Measurements from ENCODE around the gene TIMM50. TPM values are rescaled to one million over a fixed set of nuclear protein-coding genes. Genes with fewer than 3 reads are reported as not detected.

Gene TIMM50
- total RNA-seq, 5 donors from 2014 or later (not counting 1 experiment from before 2014, with no cell fraction given) = 50.5 to 53.7 (median 53.0) TPM

DNA sequence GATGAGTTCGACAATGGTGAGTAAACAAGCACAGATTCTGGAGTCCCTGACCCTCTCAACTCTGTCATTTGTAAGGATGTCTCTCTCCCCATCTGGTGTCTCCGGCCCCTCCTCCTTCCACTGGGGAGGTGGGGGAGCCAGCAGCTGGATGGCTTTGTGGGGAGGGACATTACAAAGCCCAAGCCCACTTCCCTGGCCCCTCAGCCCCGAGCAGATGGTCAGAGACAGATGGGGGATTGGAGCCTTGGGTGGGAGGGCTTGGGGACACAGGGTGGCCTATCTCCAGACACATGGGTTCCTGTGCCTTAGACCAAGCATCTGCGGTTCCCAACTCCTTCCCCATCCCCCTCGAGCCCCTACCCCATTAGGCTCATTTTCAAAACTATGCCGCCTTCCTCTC lies 2.5 kb downstream of the TIMM50 start:
- Histone ChIP-seq H3K27ac (ENCODE audit: low read length) (no peak overlapping the region), H3K4me3 (ENCODE audit: control insufficient read depth in 1 of 2, extremely low read depth in 1 of 2, low read length in 1 of 2) (no peak overlapping the region), H3K36me3 (ENCODE audit: control insufficient read depth in 2 of 2, extremely low read depth in 1 of 2, insufficient read depth in 1 of 2, low read length in 1 of 2) (peaks cover 27 to 29% of the 10 kb centered on the region in 2 donors), H3K27me3 (replicated peaks in 1 of 2; ENCODE audit: control insufficient read depth in 2 of 2, extremely low read depth in 1 of 2, insufficient read depth in 2 of 2, low read length in 1 of 2) (no peaks in the 10 kb centered on the region), H3K4me1 (ENCODE audit: control insufficient read depth in 1 of 2, extremely low read depth in 1 of 2, insufficient read depth in 2 of 2, low read length in 2 of 2) (peaks cover 6 to 22% of the 10 kb centered on the region in 2 experiments), H3K9me3 (no peaks in the 10 kb centered on the region)
- peak overlapping the region; percentile 36 to 84 (median 44) for H3K4me3 Mint-ChIP-seq
- peaks cover 17% of the 10 kb centered on the region for H3K36me3 Mint-ChIP-seq
- peaks cover 25 to 30% (median 26%) of the 10 kb centered on the region in 3 donors for H3K4me1 Mint-ChIP-seq
- no peaks in the 10 kb centered on the region for H3K9me3 Mint-ChIP-seq
- WGBS (ENCODE audit: insufficient coverage) = no CpG with 5 or more reads among the region's 6 CpGs
- no peak overlapping the region for H3K27ac Mint-ChIP-seq
- ATAC-seq (replicated peaks in 1 of 4) (no peak), DNase-seq (no peak)
- ChIA-PET POLR2A (no interaction called here), CTCF (no interaction called here)
- H3K27me3 Mint-ChIP-seq = no peaks in the 10 kb centered on the region

DNA sequence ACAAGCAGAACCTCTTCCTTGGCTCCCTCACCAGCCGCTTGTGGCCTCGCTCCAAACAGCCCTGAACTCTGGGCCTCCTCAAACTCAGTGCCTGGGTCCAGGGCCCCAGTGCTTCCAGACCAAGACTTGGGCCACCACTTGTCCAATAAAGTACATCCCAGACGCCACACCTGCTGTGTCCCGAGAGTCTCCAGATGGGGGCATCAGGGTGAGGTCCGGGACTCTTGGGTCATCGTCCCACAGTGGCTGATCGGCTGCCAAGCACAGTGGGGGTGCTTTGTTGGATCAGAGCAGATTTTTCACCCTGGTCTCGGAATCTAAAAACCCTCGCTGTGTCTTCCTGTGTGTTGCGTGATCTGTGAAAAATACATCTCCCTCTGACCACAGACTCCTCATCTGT lies 9.1 kb downstream of the TIMM50 start:
- H3K27me3 Mint-ChIP-seq = no peaks in the 10 kb centered on the region
- POLR2A ChIA-PET = no interaction called here
- no peaks in the 10 kb centered on the region for H3K27me3 ChIP-seq (replicated peaks in 1 of 2; ENCODE audit: control insufficient read depth in 2 of 2, extremely low read depth in 1 of 2, insufficient read depth in 2 of 2, low read length in 1 of 2)
- ATAC-seq (replicated peaks in 1 of 4) = no peak
- no peaks in the 10 kb centered on the region for H3K9me3 Mint-ChIP-seq
- 88% methylated on average over 4 of the region's 10 CpGs for WGBS (ENCODE audit: insufficient coverage)
- no peak overlapping the region for H3K27ac Mint-ChIP-seq
- H3K4me1 Mint-ChIP-seq = peaks cover 0 to 2% (median 0%) of the 10 kb centered on the region in 3 donors
- no peaks in the 10 kb centered on the region for H3K9me3 ChIP-seq
- no peaks in the 10 kb centered on the region for H3K4me1 ChIP-seq (ENCODE audit: control insufficient read depth in 1 of 2, extremely low read depth in 1 of 2, insufficient read depth in 2 of 2, low read length in 2 of 2)
- H3K36me3 Mint-ChIP-seq = peaks cover 32% of the 10 kb centered on the region
- peaks cover 44 to 52% of the 10 kb centered on the region in 2 donors for H3K36me3 ChIP-seq (ENCODE audit: control insufficient read depth in 2 of 2, extremely low read depth in 1 of 2, insufficient read depth in 1 of 2, low read length in 1 of 2)
- no peak for DNase-seq
- CTCF ChIA-PET = no interaction called here
- H3K27ac ChIP-seq (ENCODE audit: low read length) = no peak overlapping the region
- no peak overlapping the region for H3K4me3 Mint-ChIP-seq
- H3K4me3 ChIP-seq (ENCODE audit: control insufficient read depth in 1 of 2, extremely low read depth in 1 of 2, low read length in 1 of 2) = no peak overlapping the region

- H3K27ac Mint-ChIP-seq = no peak overlapping the region
- no peaks in the 10 kb centered on the region for H3K9me3 ChIP-seq
- peaks cover 6 to 9% of the 10 kb centered on the region in 2 donors for H3K27me3 Mint-ChIP-seq
- DNase-seq (no peak), ATAC-seq (replicated peaks in 1 of 4) (no peak)
- H3K4me1 ChIP-seq (ENCODE audit: control insufficient read depth in 1 of 2, extremely low read depth in 1 of 2, insufficient read depth in 2 of 2, low read length in 2 of 2) = no peaks in the 10 kb centered on the region
- peaks cover 26 to 32% of the 10 kb centered on the region in 2 donors for H3K36me3 ChIP-seq (ENCODE audit: control insufficient read depth in 2 of 2, extremely low read depth in 1 of 2, insufficient read depth in 1 of 2, low read length in 1 of 2)
- H3K4me3 ChIP-seq (ENCODE audit: control insufficient read depth in 1 of 2, extremely low read depth in 1 of 2, low read length in 1 of 2) = no peak overlapping the region
- no peaks in the 10 kb centered on the region for H3K4me1 Mint-ChIP-seq
- H3K36me3 Mint-ChIP-seq = peaks cover 21% of the 10 kb centered on the region
- no peak overlapping the region for H3K27ac ChIP-seq (ENCODE audit: low read length)
- 82% methylated on average over 2 of the region's 6 CpGs for WGBS (ENCODE audit: insufficient coverage)
- no peak overlapping the region for H3K4me3 Mint-ChIP-seq
- H3K27me3 ChIP-seq (replicated peaks in 1 of 2; ENCODE audit: control insufficient read depth in 2 of 2, extremely low read depth in 1 of 2, insufficient read depth in 2 of 2, low read length in 1 of 2) = peaks cover 0 to 14% of the 10 kb centered on the region in 2 experiments
- CTCF ChIA-PET = interaction anchor here (0.5 to 0.7 kb wide), 3 partner anchors 19 to 388 kb away, joined by 3 to 10 read pairs (median 7); no protein-coding TSS in a partner anchor
- no peaks in the 10 kb centered on the region for H3K9me3 Mint-ChIP-seq
- POLR2A ChIA-PET = no interaction called here
These were observed 11.6 kb downstream of the TIMM50 start for GRCh38 chr19:39492225-39492624.

DNA sequence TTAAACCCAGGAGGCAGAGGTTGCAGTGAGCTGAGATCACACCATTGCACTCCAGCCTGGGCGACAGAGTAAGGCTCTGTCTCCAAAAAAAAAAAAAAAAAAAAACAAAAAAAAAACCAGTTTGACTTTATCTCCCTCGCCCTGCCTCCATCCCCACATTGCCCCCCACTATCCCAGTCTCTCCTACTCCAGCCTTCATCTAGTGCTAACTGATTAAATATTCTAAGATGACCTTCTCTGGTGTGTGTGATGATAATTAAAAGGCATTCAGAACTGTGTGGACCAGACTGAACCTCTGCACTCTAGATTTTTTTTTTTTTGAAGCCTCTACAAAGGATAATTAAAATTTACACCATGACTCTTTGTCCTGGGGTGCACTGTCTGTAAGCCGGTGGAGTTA lies 12.2 kb downstream of the TIMM50 start:
- peaks cover 25 to 30% of the 10 kb centered on the region in 2 donors for H3K36me3 ChIP-seq (ENCODE audit: control insufficient read depth in 2 of 2, extremely low read depth in 1 of 2, insufficient read depth in 1 of 2, low read length in 1 of 2)
- Mint-ChIP-seq H3K36me3 (peaks cover 20% of the 10 kb centered on the region), H3K4me3 (no peak overlapping the region), H3K4me1 (peaks cover 0 to 2% (median 1%) of the 10 kb centered on the region in 3 donors), H3K27ac (no peak overlapping the region), H3K27me3 (peaks cover 6 to 11% of the 10 kb centered on the region in 2 donors), H3K9me3 (no peaks in the 10 kb centered on the region)
- POLR2A ChIA-PET = no interaction called here
- CTCF ChIA-PET = interaction anchor here (0.5 to 0.7 kb wide), 2 partner anchors 243 to 389 kb away, joined by 3 to 7 read pairs; no protein-coding TSS in a partner anchor
- no peak for ATAC-seq (replicated peaks in 1 of 4)
- no peaks in the 10 kb centered on the region for H3K9me3 ChIP-seq
- peaks cover 0 to 20% of the 10 kb centered on the region in 2 experiments for H3K27me3 ChIP-seq (replicated peaks in 1 of 2; ENCODE audit: control insufficient read depth in 2 of 2, extremely low read depth in 1 of 2, insufficient read depth in 2 of 2, low read length in 1 of 2)
- no peak for DNase-seq
- WGBS (ENCODE audit: insufficient coverage) = no CpG with 5 or more reads among the region's 3 CpGs
- H3K4me1 ChIP-seq (ENCODE audit: control insufficient read depth in 1 of 2, extremely low read depth in 1 of 2, insufficient read depth in 2 of 2, low read length in 2 of 2) = peaks cover 0 to 3% of the 10 kb centered on the region in 2 experiments
- H3K27ac ChIP-seq (ENCODE audit: low read length) = no peak overlapping the region
- H3K4me3 ChIP-seq (ENCODE audit: control insufficient read depth in 1 of 2, extremely low read depth in 1 of 2, low read length in 1 of 2) = no peak overlapping the region

DNA sequence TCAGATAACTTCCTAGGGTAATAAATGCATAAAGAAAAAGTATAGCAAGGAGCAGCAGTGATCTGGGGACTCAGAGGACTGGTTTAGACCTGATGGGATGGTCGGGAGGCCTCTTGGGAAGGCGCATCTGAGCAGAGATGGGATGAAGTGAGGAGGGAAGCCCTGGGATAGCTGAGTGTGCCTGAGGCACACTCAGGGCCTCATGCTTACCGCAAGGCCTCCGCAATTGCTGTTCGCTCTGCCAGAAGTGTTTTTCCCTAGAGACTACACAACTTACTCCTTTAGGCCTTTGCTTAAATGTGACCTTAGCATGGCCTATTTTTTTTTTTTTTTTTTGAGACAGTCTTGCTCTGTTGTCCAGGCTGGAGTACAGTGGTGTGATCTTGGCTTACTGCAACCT lies 14.0 kb downstream of the TIMM50 start:
- H3K36me3 ChIP-seq (ENCODE audit: control insufficient read depth in 2 of 2, extremely low read depth in 1 of 2, insufficient read depth in 1 of 2, low read length in 1 of 2) = peaks cover 7 to 11% of the 10 kb centered on the region in 2 donors
- H3K27ac Mint-ChIP-seq = no peak overlapping the region
- peaks cover 18 to 25% of the 10 kb centered on the region in 2 donors for H3K27me3 Mint-ChIP-seq
- no peak overlapping the region for H3K4me3 Mint-ChIP-seq
- DNase-seq = no peak
- H3K27me3 ChIP-seq (replicated peaks in 1 of 2; ENCODE audit: control insufficient read depth in 2 of 2, extremely low read depth in 1 of 2, insufficient read depth in 2 of 2, low read length in 1 of 2) = peaks cover 4 to 37% of the 10 kb centered on the region in 2 experiments
- POLR2A ChIA-PET = no interaction called here
- peaks cover 8% of the 10 kb centered on the region for H3K36me3 Mint-ChIP-seq
- H3K27ac ChIP-seq (ENCODE audit: low read length) = no peak overlapping the region
- H3K9me3 ChIP-seq = no peaks in the 10 kb centered on the region
- peaks cover 0 to 20% of the 10 kb centered on the region in 2 experiments for H3K4me1 ChIP-seq (ENCODE audit: control insufficient read depth in 1 of 2, extremely low read depth in 1 of 2, insufficient read depth in 2 of 2, low read length in 2 of 2)
- no peak for ATAC-seq (replicated peaks in 1 of 4)
- no peaks in the 10 kb centered on the region for H3K9me3 Mint-ChIP-seq
- H3K4me3 ChIP-seq (ENCODE audit: control insufficient read depth in 1 of 2, extremely low read depth in 1 of 2, low read length in 1 of 2) = no peak overlapping the region
- WGBS (ENCODE audit: insufficient coverage) = 100% methylated on average over 2 of the region's 5 CpGs
- CTCF ChIA-PET = interaction anchor here in 1 of 2 donors (0.7 kb wide), 1 partner anchor 615 kb away, joined by 6 read pairs; no protein-coding TSS in a partner anchor
- H3K4me1 Mint-ChIP-seq = peaks cover 14 to 15% (median 15%) of the 10 kb centered on the region in 3 donors

DNA sequence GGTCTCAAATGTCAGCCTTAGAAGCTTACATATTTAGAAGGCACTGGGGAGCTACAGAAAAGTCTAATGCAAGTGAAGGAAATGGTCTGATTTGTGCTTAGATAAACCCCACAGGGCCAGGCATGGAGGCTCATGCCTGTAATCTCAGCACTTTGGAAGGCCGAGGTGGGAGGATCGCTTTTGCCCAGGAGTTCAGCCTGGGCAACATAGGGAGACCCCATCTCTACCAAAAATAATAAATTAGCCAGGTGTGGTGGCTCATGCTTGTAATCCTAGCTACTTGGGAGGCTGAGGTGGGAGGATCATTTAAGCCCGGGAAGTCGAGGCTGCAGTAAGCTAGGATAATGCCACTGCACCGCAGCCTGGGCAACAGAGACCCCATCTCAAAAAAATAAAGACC lies 15.4 kb downstream of the TIMM50 start:
- WGBS (ENCODE audit: insufficient coverage) = no CpG with 5 or more reads among the region's 5 CpGs
- no peak overlapping the region for H3K27ac ChIP-seq (ENCODE audit: low read length)
- peaks cover 0 to 20% of the 10 kb centered on the region in 2 experiments for H3K4me1 ChIP-seq (ENCODE audit: control insufficient read depth in 1 of 2, extremely low read depth in 1 of 2, insufficient read depth in 2 of 2, low read length in 2 of 2)
- ATAC-seq (replicated peaks in 1 of 4) (no peak), DNase-seq (no peak)
- Mint-ChIP-seq H3K9me3 (no peaks in the 10 kb centered on the region), H3K36me3 (no peaks in the 10 kb centered on the region), H3K27ac (no peak overlapping the region), H3K4me1 (peaks cover 18 to 21% (median 19%) of the 10 kb centered on the region in 3 donors), H3K4me3 (no peak overlapping the region), H3K27me3 (peaks cover 29 to 36% of the 10 kb centered on the region in 2 donors)
- peaks cover 0 to 7% of the 10 kb centered on the region in 2 donors for H3K36me3 ChIP-seq (ENCODE audit: control insufficient read depth in 2 of 2, extremely low read depth in 1 of 2, insufficient read depth in 1 of 2, low read length in 1 of 2)
- no peak overlapping the region for H3K4me3 ChIP-seq (ENCODE audit: control insufficient read depth in 1 of 2, extremely low read depth in 1 of 2, low read length in 1 of 2)
- POLR2A ChIA-PET = no interaction called here
- CTCF ChIA-PET = interaction anchor here in 1 of 2 donors (0.5 kb wide), 1 partner anchor 513 kb away, joined by 7 read pairs; no protein-coding TSS in a partner anchor
- H3K27me3 ChIP-seq (replicated peaks in 1 of 2; ENCODE audit: control insufficient read depth in 2 of 2, extremely low read depth in 1 of 2, insufficient read depth in 2 of 2, low read length in 1 of 2) = peaks cover 7 to 50% of the 10 kb centered on the region in 2 experiments
- no peaks in the 10 kb centered on the region for H3K9me3 ChIP-seq
